HUDEP-2 (cell line): ENCODE measurements around the gene BRS3.
"Not testable (repeated sequence)": the region's sequence is repeated elsewhere in the genome, so short reads cannot be mapped to it uniquely, and the experiment has no call there.

Source experiments
- DNase-seq, 76 experiments: peaks; one replicate each; lab custom pipeline; 2025; ENCODE audit not compliant: unreplicated experiment in 76 of 76; lab: John Stamatoyannopoulos, UW

The BRS3 gene

GRCh38 chrX:136487647-136488046, at the start of gene BRS3:
Gene BRS3 (plus strand): TSS chrX:136487947. CDS start chrX:136488115, 168 bp downstream.
- no peak for DNase-seq

- no peak for DNase-seq
Measured at GRCh38 chrX:136438192-136438591, 49.6 kb upstream of the BRS3 start.

DNA sequence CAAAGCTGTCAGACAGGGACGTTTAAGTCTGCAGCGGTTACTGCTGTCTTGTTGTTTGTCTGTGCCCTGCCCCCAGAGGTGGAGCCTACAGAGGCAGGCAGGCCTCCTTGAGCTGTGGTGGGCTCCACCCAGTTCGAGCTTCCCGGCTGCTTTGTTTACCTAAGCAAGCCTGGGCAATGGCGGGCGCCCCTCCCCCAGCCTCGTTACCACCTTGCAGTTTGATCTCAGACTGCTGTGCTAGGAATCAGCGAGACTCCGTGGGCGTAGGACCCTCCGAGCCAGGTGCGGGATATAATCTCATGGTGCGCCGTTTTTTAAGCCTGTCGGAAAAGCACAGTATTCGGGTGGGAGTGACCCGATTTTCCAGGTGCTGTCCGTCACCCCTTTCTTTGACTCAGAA, 42.1 kb upstream of the BRS3 start:
- DNase-seq: not testable (repeated sequence)

GRCh38 chrX:136446208-136446607, 41.5 kb upstream of the BRS3 start:
- no peak for DNase-seq

DNA sequence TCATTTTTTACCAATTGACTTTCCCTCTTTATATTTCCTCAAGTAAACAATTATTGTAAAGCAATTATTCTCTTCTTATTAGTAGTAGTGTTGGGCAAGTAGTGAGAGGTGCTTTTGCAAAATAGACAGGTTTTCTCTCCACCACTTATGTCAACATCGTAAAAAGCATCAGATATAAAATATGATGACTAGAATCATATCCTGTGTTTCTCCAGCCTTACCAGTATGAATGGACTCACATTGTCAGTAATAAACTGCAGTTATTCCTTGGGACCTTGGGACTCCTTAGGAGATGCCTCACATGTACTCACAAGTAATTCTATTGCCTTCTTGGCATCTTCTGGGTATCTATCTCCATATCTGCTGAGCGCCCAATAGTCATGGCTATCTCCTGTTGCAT, 40.4 kb upstream of the BRS3 start:
- no peak for DNase-seq

GRCh38 chrX:136447968-136448367, 39.8 kb upstream of the BRS3 start:
- DNase-seq: no peak

GRCh38 chrX:136450050-136450830, 37.5 kb upstream of the BRS3 start:
- no peak for DNase-seq

DNA sequence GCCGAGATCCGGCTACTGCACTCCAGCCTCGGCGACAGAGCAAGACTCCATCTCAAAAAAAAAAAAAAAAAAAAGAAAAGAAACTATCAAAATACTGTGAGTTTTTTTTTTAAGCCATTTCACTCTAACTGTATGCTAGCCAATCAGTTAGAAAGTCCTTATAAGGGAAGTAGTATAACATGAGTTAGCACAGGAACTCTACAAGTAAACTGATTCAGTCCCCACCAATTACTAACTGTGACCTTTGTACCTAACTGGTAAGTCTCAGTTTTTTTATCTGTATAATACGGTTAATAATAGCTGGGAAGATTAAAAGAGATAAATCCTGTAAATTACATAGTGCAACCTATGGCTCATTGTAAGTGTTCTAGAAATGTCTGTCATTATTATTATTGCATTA, 35.1 kb upstream of the BRS3 start:
- DNase-seq: no peak

DNA sequence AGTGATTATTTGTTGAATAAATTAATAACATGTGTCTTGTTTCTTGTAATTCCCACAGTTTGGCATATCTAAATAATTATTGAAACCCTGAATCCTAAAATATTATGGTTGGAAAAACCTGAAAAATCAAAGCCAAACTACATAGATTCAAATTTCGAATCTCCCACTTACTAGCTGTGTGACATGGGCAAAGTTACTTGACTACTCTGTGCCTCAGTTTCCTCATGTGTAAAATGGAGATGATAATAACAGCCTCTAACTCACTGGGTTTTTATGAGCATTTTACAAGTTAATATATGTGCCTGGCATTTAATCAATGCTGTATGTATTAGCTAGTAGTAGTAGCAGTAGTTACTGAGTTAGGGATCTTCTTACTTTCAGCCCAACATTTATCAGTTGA, 34.6 kb upstream of the BRS3 start:
- no peak for DNase-seq

DNA sequence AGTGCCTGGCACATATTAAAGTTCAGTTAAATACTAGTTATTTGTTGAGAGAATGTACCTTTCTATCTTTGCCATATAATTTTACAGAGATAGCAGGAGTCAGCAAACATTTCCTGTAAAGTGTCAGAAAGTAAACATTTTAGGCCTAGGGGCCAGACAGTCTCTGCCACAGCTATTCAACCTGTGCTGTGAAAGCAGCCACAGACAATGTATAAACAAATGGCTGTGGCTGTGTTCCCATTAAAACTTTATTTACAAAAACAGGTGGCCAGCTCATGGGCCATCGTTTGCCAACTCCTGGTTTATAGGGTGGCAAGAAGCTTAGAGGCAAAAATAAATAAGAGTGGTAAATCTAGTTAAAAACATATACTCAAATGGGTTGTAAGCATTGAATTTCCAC, 34.0 kb upstream of the BRS3 start:
- DNase-seq: no peak

- DNase-seq: no peak
Measured at GRCh38 chrX:136456133-136456532, 31.6 kb upstream of the BRS3 start.

GRCh38 chrX:136457303-136457917, 30.3 kb upstream of the BRS3 start:
- no peak for DNase-seq

GRCh38 chrX:136464589-136464988, 23.2 kb upstream of the BRS3 start:
- no peak for DNase-seq

DNA sequence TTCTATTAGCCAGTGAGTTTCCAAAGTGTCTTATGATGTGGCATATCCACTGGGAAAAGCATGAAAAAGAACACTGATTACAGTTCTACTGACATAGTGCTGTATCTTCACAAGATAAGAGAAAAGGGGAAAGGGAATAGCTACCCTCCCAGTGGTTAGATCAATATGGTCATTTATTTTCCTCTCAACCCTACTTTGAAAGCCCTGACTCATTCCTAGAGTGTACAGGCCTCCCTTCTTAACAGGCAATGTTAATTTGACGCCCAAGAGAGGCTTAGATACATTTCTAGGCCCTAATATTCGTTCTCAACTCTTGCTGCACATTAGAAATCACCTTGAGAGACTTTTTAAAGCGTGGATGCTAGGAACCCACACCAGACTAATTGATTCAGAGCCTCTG, 20.4 kb upstream of the BRS3 start:
- no peak for DNase-seq

GRCh38 chrX:136468391-136469103, 19.2 kb upstream of the BRS3 start:
- no peak for DNase-seq

DNA sequence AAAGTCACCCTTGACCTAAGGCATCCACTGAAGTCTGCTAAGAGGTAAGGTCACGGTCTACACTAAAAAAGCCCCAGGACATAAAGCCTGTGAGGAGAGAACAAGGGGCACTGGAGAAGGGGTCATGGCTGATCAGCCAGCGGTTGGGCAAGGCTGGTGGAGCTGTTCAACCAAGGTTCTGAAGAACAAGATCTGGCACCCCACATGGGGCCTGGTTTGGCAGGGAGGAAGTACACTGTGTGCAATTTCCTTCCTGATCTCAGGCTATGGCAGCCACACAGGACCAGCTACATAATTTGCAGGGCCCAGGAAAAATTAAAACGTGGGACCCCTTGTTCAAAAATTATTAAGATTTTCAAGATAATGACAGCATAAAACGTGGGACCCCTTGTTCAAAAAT, 14.1 kb upstream of the BRS3 start:
- no peak for DNase-seq

GRCh38 chrX:136475236-136475635, 12.5 kb upstream of the BRS3 start:
- DNase-seq: no peak

GRCh38 chrX:136476501-136476900, 11.2 kb upstream of the BRS3 start:
- DNase-seq: no peak

- DNase-seq: no peak
Measured at GRCh38 chrX:136477026-136477425, 10.7 kb upstream of the BRS3 start.

DNA sequence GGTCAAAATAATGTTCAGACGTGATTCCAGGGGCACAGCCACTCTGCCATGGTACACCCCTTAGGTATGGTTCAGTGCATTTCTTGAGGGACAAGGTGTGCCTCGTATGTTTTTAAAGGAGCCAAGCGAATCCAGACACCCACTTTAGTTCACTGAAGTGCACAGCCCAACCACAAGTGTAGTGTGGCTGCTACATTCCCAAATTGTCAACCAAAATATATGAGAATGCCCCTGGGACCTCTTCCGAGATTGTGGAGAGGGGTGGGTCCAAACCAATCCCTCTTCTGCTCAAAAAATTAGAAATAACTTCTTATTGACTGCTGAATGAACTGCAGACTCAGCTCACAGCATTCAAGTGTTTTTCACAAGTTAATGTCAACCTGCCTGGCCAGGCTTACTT, 7.4 kb upstream of the BRS3 start:
- DNase-seq: no peak

GRCh38 chrX:136488706-136489105, 959 bp downstream of the BRS3 start:
- DNase-seq: no peak

DNA sequence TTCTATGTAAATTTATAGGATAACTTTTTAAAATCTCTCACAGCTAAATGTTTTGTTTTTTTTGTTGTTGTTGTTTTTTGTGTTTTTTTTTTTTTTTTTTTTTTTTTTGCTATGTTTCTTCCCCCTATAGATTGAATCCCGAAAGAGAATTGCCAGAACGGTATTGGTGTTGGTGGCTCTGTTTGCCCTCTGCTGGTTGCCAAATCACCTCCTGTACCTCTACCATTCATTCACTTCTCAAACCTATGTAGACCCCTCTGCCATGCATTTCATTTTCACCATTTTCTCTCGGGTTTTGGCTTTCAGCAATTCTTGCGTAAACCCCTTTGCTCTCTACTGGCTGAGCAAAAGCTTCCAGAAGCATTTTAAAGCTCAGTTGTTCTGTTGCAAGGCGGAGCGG, 4.1 kb downstream of the BRS3 start:
- DNase-seq: no peak
